H9 (cell line): ENCODE measurements around the gene TAF4B. TPM values are rescaled to one million over a fixed set of nuclear protein-coding genes. Genes with fewer than 3 reads are reported as not detected.
"Not testable (repeated sequence)": the region's sequence is repeated elsewhere in the genome, so short reads cannot be mapped to it uniquely, and the experiment has no call there.

Experiments
- DNase-seq: peaks from one replicate; pipeline ENCODE4 v3.0.0-alpha.2; 2017
- H2AFZ ChIP-seq: one replicate; pipeline ENCODE4 v1.6.1; 2013; ENCODE audit warnings: mild to moderate bottlenecking, low read length, control low read depth, moderate library complexity
- H2AK5ac ChIP-seq: 2 replicates; pipeline ENCODE4 v1.6.1; 2013; ENCODE audit warnings: low read length, control low read depth, mixed read lengths; ENCODE audit not compliant: insufficient read length
- H2BK120ac ChIP-seq: one replicate; pipeline ENCODE4 v1.6.1; 2013; ENCODE audit warnings: low read depth, mild to moderate bottlenecking, low read length, control low read depth, inconsistent platforms; ENCODE audit not compliant: poor library complexity, severe bottlenecking
- H2BK12ac ChIP-seq: 2 replicates; pipeline ENCODE4 v1.6.1; 2013; ENCODE audit warnings: low read length, control low read depth, mixed read lengths, low read depth; ENCODE audit not compliant: insufficient read length
- H2BK15ac ChIP-seq: 2 replicates; pipeline ENCODE4 v1.6.1; 2013; ENCODE audit warnings: low read depth, low read length, control low read depth
- H2BK20ac ChIP-seq: one replicate; pipeline ENCODE4 v1.6.1; 2013; ENCODE audit warnings: low read depth, mild to moderate bottlenecking, low read length, control low read depth, inconsistent platforms; ENCODE audit not compliant: poor library complexity, severe bottlenecking
- H2BK5ac ChIP-seq: 2 replicates; pipeline ENCODE4 v1.6.1; 2013; ENCODE audit warnings: low read length, control low read depth, mixed read lengths; ENCODE audit not compliant: insufficient read length
- H3K14ac ChIP-seq: 2 replicates; pipeline ENCODE4 v1.6.1; 2013; ENCODE audit warnings: low read length, control low read depth; ENCODE audit not compliant: insufficient read depth
- H3K18ac ChIP-seq: 2 replicates; pipeline ENCODE4 v1.6.1; 2013; ENCODE audit warnings: low read depth, mild to moderate bottlenecking, mixed read lengths, low read length, control low read depth; ENCODE audit not compliant: insufficient read length
- H3K23ac ChIP-seq: 2 replicates; pipeline ENCODE4 v1.6.1; 2013; ENCODE audit warnings: low read length, control low read depth, mixed read lengths, low read depth; ENCODE audit not compliant: insufficient read length
- H3K23me2 ChIP-seq: 2 replicates; pipeline ENCODE4 v1.6.1; 2013; ENCODE audit warnings: low read depth, mild to moderate bottlenecking, mixed read lengths, low read length, control low read depth; ENCODE audit not compliant: insufficient read length, poor library complexity, severe bottlenecking
- H3K27ac ChIP-seq: 2 replicates; pipeline ENCODE4 v1.5.1; 2013; ENCODE audit warnings: low read length, control low read depth, mixed read lengths, low read depth; ENCODE audit not compliant: insufficient read length
- H3K27me3 ChIP-seq: 2 replicates; pipeline ENCODE4 v1.6.1; 2013; ENCODE audit warnings: low read length, control low read depth, inconsistent platforms; ENCODE audit not compliant: insufficient read depth
- H3K4ac ChIP-seq: 2 replicates; pipeline ENCODE4 v1.6.1; 2013; ENCODE audit warnings: low read depth, mild to moderate bottlenecking, control low read depth, inconsistent platforms, low read length, moderate library complexity
- H3K4me1 ChIP-seq: 2 replicates; pipeline ENCODE4 v1.6.1; 2013; ENCODE audit warnings: low read length, control low read depth, inconsistent platforms; ENCODE audit not compliant: insufficient read depth
- H3K4me2 ChIP-seq: 2 replicates; pipeline ENCODE4 v1.6.1; 2013; ENCODE audit warnings: low read length, control low read depth, mixed read lengths; ENCODE audit not compliant: insufficient read length, insufficient read depth
- H3K56ac ChIP-seq: 2 replicates; pipeline ENCODE4 v1.6.1; 2013; ENCODE audit warnings: low read depth, mild to moderate bottlenecking, mixed read lengths, low read length, control low read depth; ENCODE audit not compliant: insufficient read length
- H3K79me1 ChIP-seq: 2 replicates; pipeline ENCODE4 v1.6.1; 2013; ENCODE audit warnings: low read depth, mild to moderate bottlenecking, moderate library complexity, low read length, control low read depth, inconsistent platforms; ENCODE audit not compliant: insufficient read depth, poor library complexity, severe bottlenecking
- H3K79me2 ChIP-seq: 2 replicates; pipeline ENCODE4 v1.6.1; 2013; ENCODE audit warnings: low read length, control low read depth, inconsistent platforms; ENCODE audit not compliant: insufficient read depth
- H3K9ac ChIP-seq: 2 replicates; pipeline ENCODE4 v1.6.1; 2013; ENCODE audit warnings: low read length, control low read depth, mixed read lengths; ENCODE audit not compliant: insufficient read length; ENCODE audit errors: extremely low read depth
- H3K9me3 ChIP-seq: one replicate; pipeline ENCODE4 v1.6.1; 2013; ENCODE audit warnings: low read depth, low read length, inconsistent platforms; ENCODE audit not compliant: control insufficient read depth
- H3T11ph ChIP-seq: one replicate; pipeline ENCODE4 v1.6.1; 2013; ENCODE audit warnings: mild to moderate bottlenecking, low read length, control low read depth, inconsistent platforms
- H4K20me1 ChIP-seq: one replicate; pipeline ENCODE4 v1.6.1; 2013; ENCODE audit not compliant: control insufficient read depth, insufficient read length, insufficient read depth
- H4K5ac ChIP-seq: 2 replicates; pipeline ENCODE4 v1.6.1; 2013; ENCODE audit warnings: low read depth, mild to moderate bottlenecking, mixed read lengths, low read length, control low read depth; ENCODE audit not compliant: insufficient read length
- H4K8ac ChIP-seq: replicated peaks from 2 replicates; pipeline ENCODE4 v1.6.1; 2013; ENCODE audit warnings: low read length, control low read depth, mixed read lengths, low read depth; ENCODE audit not compliant: insufficient read length
- H4K91ac ChIP-seq: 2 replicates; pipeline ENCODE4 v1.6.1; 2013; ENCODE audit warnings: low read depth, mild to moderate bottlenecking, moderate library complexity, mixed read lengths, low read length, control low read depth; ENCODE audit not compliant: insufficient read length
- H3K27ac Mint-ChIP-seq, 3 experiments: 2 replicates in 2 of 3; 3 replicates in 1 of 3; pipeline ENCODE4 v1.8.0; 2020 to 2021; ENCODE audit warnings: mixed read lengths in 3 of 3, mild to moderate bottlenecking in 1 of 3, moderate library complexity in 1 of 3
- H3K27me3 Mint-ChIP-seq: 2 replicates; pipeline ENCODE4 v1.8.0; 2021; ENCODE audit warnings: low read depth, mild to moderate bottlenecking, moderate library complexity, mixed read lengths
- H3K36me3 Mint-ChIP-seq, 3 experiments: 2 replicates in 2 of 3; 3 replicates in 1 of 3; pipeline ENCODE4 v1.8.0; 2020 to 2021; ENCODE audit warnings: low read depth in 3 of 3, mixed read lengths in 3 of 3; ENCODE audit not compliant: insufficient read depth in 1 of 3
- H3K4me1 Mint-ChIP-seq, 2 experiments: 2 replicates each; pipeline ENCODE4 v1.8.0; 2020; ENCODE audit warnings: mixed read lengths in 2 of 2
- H3K4me3 Mint-ChIP-seq, 2 experiments: 2 replicates in 1 of 2; 3 replicates in 1 of 2; pipeline ENCODE4 v1.8.0; 2020 to 2021; ENCODE audit warnings: mild to moderate bottlenecking in 2 of 2, mixed read lengths in 2 of 2, moderate library complexity in 1 of 2
- H3K9me3 Mint-ChIP-seq, 2 experiments: 2 replicates in 1 of 2; 3 replicates in 1 of 2; pipeline ENCODE4 v1.8.0; 2020; ENCODE audit warnings: mild to moderate bottlenecking in 2 of 2, mixed read lengths in 2 of 2, moderate library complexity in 1 of 2
- CTCF ChIP-seq: fragments of 200-600 bp; sonication (generic); conservative IDR thresholded peaks from 3 replicates; pipeline ENCODE4 v1.8.0; 2021; ENCODE audit warnings: antibody characterized with exemption, mild to moderate bottlenecking
- WGBS: extraction: QIAGEN DNeasy Blood & Tissue Kit; methylation state at CpG from one replicate; pipeline ENCODE4 v1.1.7; 2013; ENCODE audit warnings: missing lambda C conversion rate, low lambda C conversion rate, mixed read lengths; ENCODE audit not compliant: insufficient read length; ENCODE audit errors: extremely low coverage; 5-methylcytosine and 5-hydroxymethylcytosine counted together
- total RNA-seq: library from RNA; stranded (reverse); gene quantifications from 2 replicates; pipeline ENCODE4 v1.2.1, GENCODE V29; 2021

The TAF4B gene
- total RNA-seq, 1 experiment from 2014 or later, result 19.8 TPM

DNA sequence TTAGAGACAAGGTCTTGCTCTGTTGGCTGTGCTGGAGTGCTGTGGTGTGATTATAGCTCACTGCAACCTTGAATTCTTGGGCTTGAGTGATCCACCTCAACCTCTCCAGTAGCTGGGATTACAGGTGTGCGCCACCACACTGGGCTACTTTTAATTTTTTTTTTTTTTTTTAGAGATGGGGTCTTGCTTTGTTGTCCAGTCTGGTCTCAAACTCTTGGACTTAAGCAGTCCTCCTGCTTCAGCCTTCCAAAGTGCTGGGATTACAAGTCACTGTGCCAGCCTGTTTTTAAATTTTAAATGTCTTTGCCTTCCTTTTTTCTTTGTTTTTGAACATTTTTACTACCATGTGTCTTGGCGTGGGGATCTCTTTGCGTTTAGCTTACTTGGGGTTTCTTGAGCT is 32.5 kb downstream of the TAF4B start:
- no peak overlapping the region for H3K4me3 Mint-ChIP-seq
- Histone ChIP-seq H3K56ac (no peak overlapping the region), H4K8ac (no peak overlapping the region), H3K27me3 (no peaks in the 10 kb centered on the region), H2BK15ac (no peak overlapping the region), H2BK5ac (no peak overlapping the region), H3T11ph (no peak overlapping the region), H3K4me2 (no peak overlapping the region), H3K79me1 (peaks cover 4% of the 10 kb centered on the region), H2BK120ac (no peak overlapping the region), H4K91ac (no peak overlapping the region), H4K20me1 (no peaks in the 10 kb centered on the region), H3K4me1 (peaks cover 3% of the 10 kb centered on the region; the same call in 1 of the 2 replicates), H2AFZ (no peak overlapping the region), H3K9me3 (no peaks in the 10 kb centered on the region), H3K9ac (no peak overlapping the region), H3K18ac (no peak overlapping the region), H3K23me2 (no peaks in the 10 kb centered on the region), H3K14ac (no peak overlapping the region), H3K23ac (no peak overlapping the region), H2BK12ac (no peak overlapping the region), H3K79me2 (peaks cover 6% of the 10 kb centered on the region; the same call in 1 of the 2 replicates), H4K5ac (no peak overlapping the region), H3K27ac (no peak overlapping the region), H2AK5ac (no peak overlapping the region), H3K4ac (no peak overlapping the region), H2BK20ac (no peak overlapping the region)
- DNase-seq, result no peak
- H3K27ac Mint-ChIP-seq, result no peak overlapping the region
- no peaks in the 10 kb centered on the region for H3K27me3 Mint-ChIP-seq
- no peak for TF ChIP-seq CTCF
- H3K9me3 Mint-ChIP-seq, result peaks cover 8% of the 10 kb centered on the region in 2 experiments
- no CpG with 5 or more reads among the region's 3 CpGs for WGBS
- peaks cover 3 to 8% (median 4%) of the 10 kb centered on the region in 3 experiments for H3K36me3 Mint-ChIP-seq
- peaks cover 24 to 26% of the 10 kb centered on the region in 2 experiments for H3K4me1 Mint-ChIP-seq

- not testable (repeated sequence) for H2BK15ac ChIP-seq, H3T11ph ChIP-seq, H2BK20ac ChIP-seq, H3K9me3 Mint-ChIP-seq, H4K5ac ChIP-seq, H2BK120ac ChIP-seq, H3K79me1 ChIP-seq, H3K36me3 Mint-ChIP-seq, H3K4me1 ChIP-seq, H3K9ac ChIP-seq, H3K4ac ChIP-seq, H4K8ac ChIP-seq, H3K27me3 Mint-ChIP-seq, H2BK12ac ChIP-seq, H2AFZ ChIP-seq, H3K27ac ChIP-seq, DNase-seq, H3K9me3 ChIP-seq, H3K56ac ChIP-seq, H3K18ac ChIP-seq, H3K79me2 ChIP-seq, H4K91ac ChIP-seq, H4K20me1 ChIP-seq, H3K23ac ChIP-seq, H3K27me3 ChIP-seq, H3K4me2 ChIP-seq, H3K27ac Mint-ChIP-seq, H2BK5ac ChIP-seq, H2AK5ac ChIP-seq, H3K14ac ChIP-seq, H3K4me3 Mint-ChIP-seq, H3K23me2 ChIP-seq
- peaks cover 26 to 27% of the 10 kb centered on the region in 2 experiments for H3K4me1 Mint-ChIP-seq
- no CpG with 5 or more reads among the region's 4 CpGs for WGBS
Measured at GRCh38 chr18:26259416-26259815, 33.2 kb downstream of the TAF4B start.
